HEK293 (cell line): ENCODE measurements around the gene ATP8A1.

Experiments used
- CTCF ChIA-PET: fragments of 350-600 bp; formaldehyde crosslinking; extraction: SDS; loops from one replicate; lab custom pipeline; 2021; ENCODE audit warnings: antibody characterized with exemption; lab: Yijun Ruan, JAX
- POLR2A ChIA-PET: fragments of 300-600 bp; formaldehyde crosslinking; extraction: SDS; loops from one replicate; lab custom pipeline; 2020; ENCODE audit warnings: antibody characterized with exemption, inconsistent platforms; lab: Yijun Ruan, JAX
- H3K27ac ChIP-seq: fragments of 200-500 bp; sonication (Bioruptor generic); 2 replicates; pipeline ENCODE4 v1.5.1; 2014; ENCODE audit warnings: low read depth, low read length, control low read depth, inconsistent platforms; ENCODE audit errors: extremely low read depth
- H3K36me3 ChIP-seq, 2 experiments: fragments of 200-500 bp in 1 of 2; sonication (Bioruptor generic) in 1 of 2; 1 replicate in 1 of 2; 2 replicates in 1 of 2; pipeline ENCODE4 v1.5.1; 2014 to 2017; ENCODE audit warnings: inconsistent platforms in 2 of 2, low read length in 2 of 2; ENCODE audit not compliant: control insufficient read depth in 2 of 2, insufficient read depth in 1 of 2
- H3K4me1 ChIP-seq: fragments of 200-500 bp; sonication (Bioruptor generic); 2 replicates; pipeline ENCODE4 v1.5.1; 2014; ENCODE audit warnings: mild to moderate bottlenecking, low read length, inconsistent platforms; ENCODE audit not compliant: control insufficient read depth, insufficient read depth
- H3K4me3 ChIP-seq: 2 replicates; pipeline ENCODE4 v1.5.1; 2011; ENCODE audit warnings: low read depth, mild to moderate bottlenecking, control low read depth, low read length, moderate library complexity
- H3K9me3 ChIP-seq: fragments of 200-500 bp; sonication (Bioruptor generic); 2 replicates; pipeline ENCODE4 v1.5.1; 2014; ENCODE audit warnings: low read depth, low read length, inconsistent platforms; ENCODE audit not compliant: control insufficient read depth, insufficient read depth
- EGR2 ChIP-seq: fragments of 450-650 bp; formaldehyde crosslinking; IDR thresholded peaks from 2 replicates; pipeline ENCODE4 v1.5.1; 2016; ENCODE audit warnings: low read depth, missing biosample characterization, missing genetic modification characterization
- REPIN1 ChIP-seq: fragments of 450-650 bp; formaldehyde crosslinking; IDR thresholded peaks from 2 replicates; pipeline ENCODE4 v1.5.1; 2017; ENCODE audit warnings: missing biosample characterization, missing genetic modification characterization, low read depth
- ZBTB48 ChIP-seq: fragments of 450-650 bp; formaldehyde crosslinking; IDR thresholded peaks from 2 replicates; pipeline ENCODE4 v1.5.1; 2016; ENCODE audit warnings: missing biosample characterization, missing genetic modification characterization
- ZFP3 ChIP-seq: fragments of 450-650 bp; formaldehyde crosslinking; IDR thresholded peaks from 2 replicates; pipeline ENCODE4 v1.5.1; 2016; ENCODE audit warnings: low read depth, missing biosample characterization, missing genetic modification characterization
- ZFP41 ChIP-seq: fragments of 450-650 bp; formaldehyde crosslinking; IDR thresholded peaks from 2 replicates; pipeline ENCODE4 v1.5.1; 2016; ENCODE audit warnings: missing biosample characterization, missing genetic modification characterization, borderline replicate concordance
- ZNF133 ChIP-seq: fragments of 450-650 bp; formaldehyde crosslinking; IDR thresholded peaks from 2 replicates; pipeline ENCODE4 v1.5.1; 2016; ENCODE audit warnings: missing biosample characterization, missing genetic modification characterization
- ZNF274 ChIP-seq, 2 experiments: fragments of 200-500 bp in 1 of 2; fragments of 450-650 bp in 1 of 2; sonication (Bioruptor generic) in 1 of 2; formaldehyde crosslinking in 1 of 2; IDR thresholded peaks; 2 replicates each; pipeline versions ENCODE4 v1.5.1 to v1.6.1; 2014 to 2016; ENCODE audit warnings: borderline replicate concordance in 1 of 2, inconsistent platforms in 1 of 2, low read length in 1 of 2, missing biosample characterization in 1 of 2, missing genetic modification characterization in 1 of 2
- ZNF324 ChIP-seq: fragments of 450-650 bp; formaldehyde crosslinking; IDR thresholded peaks from 2 replicates; pipeline ENCODE4 v1.5.1; 2016; ENCODE audit warnings: missing biosample characterization, missing genetic modification characterization
- ZNF335 ChIP-seq: fragments of 450-650 bp; formaldehyde crosslinking; conservative IDR thresholded peaks from 2 replicates; pipeline ENCODE4 v1.5.1; 2016; ENCODE audit warnings: missing biosample characterization, missing genetic modification characterization
- ZNF423 ChIP-seq: fragments of 450-650 bp; formaldehyde crosslinking; IDR thresholded peaks from 2 replicates; pipeline ENCODE4 v1.5.1; 2016; ENCODE audit warnings: missing biosample characterization, missing genetic modification characterization
- ZNF529 ChIP-seq: fragments of 450-650 bp; formaldehyde crosslinking; IDR thresholded peaks from 2 replicates; pipeline ENCODE4 v1.5.1; 2017; ENCODE audit warnings: missing genetic modification characterization, missing biosample characterization; ENCODE audit not compliant: insufficient replicate concordance
- ZNF580 ChIP-seq: fragments of 450-650 bp; formaldehyde crosslinking; IDR thresholded peaks from 2 replicates; pipeline ENCODE4 v1.5.1; 2016; ENCODE audit warnings: missing biosample characterization, missing genetic modification characterization
- ZNF596 ChIP-seq: fragments of 450-650 bp; IDR thresholded peaks from 2 replicates; pipeline ENCODE4 v1.5.0; 2018; ENCODE audit warnings: missing biosample characterization, mild to moderate bottlenecking, missing genetic modification characterization, moderate library complexity
- ZNF660 ChIP-seq: fragments of 450-650 bp; IDR thresholded peaks from 2 replicates; pipeline ENCODE4 v1.5.1; 2018; ENCODE audit warnings: missing biosample characterization, mild to moderate bottlenecking, missing genetic modification characterization
- ZNF747 ChIP-seq: fragments of 450-650 bp; formaldehyde crosslinking; IDR thresholded peaks from 2 replicates; pipeline ENCODE4 v1.5.1; 2016; ENCODE audit warnings: missing biosample characterization, missing genetic modification characterization
- ZSCAN18 ChIP-seq: fragments of 450-650 bp; formaldehyde crosslinking; IDR thresholded peaks from 2 replicates; pipeline ENCODE4 v1.5.1; 2016; ENCODE audit warnings: missing biosample characterization, missing genetic modification characterization
- TF ChIP-seq, protein P1 (sequence below): sonication (generic); formaldehyde crosslinking; IDR thresholded peaks from 2 replicates; pipeline ENCODE4 v1.8.1; 2022; ENCODE audit warnings: mild to moderate bottlenecking, moderate library complexity, missing genetic modification reagents
- TF ChIP-seq, protein P2 (sequence below): fragments of 450-650 bp; formaldehyde crosslinking; IDR thresholded peaks from 2 replicates; pipeline ENCODE4 v1.5.1; 2016; ENCODE audit warnings: missing biosample characterization, missing genetic modification characterization
- TF ChIP-seq, protein P3 (sequence below): fragments of 450-650 bp; formaldehyde crosslinking; IDR thresholded peaks from 2 replicates; pipeline ENCODE4 v1.5.1; 2017; ENCODE audit warnings: missing biosample characterization, missing genetic modification characterization
- TF ChIP-seq, protein P4 (sequence below): fragments of 450-650 bp; formaldehyde crosslinking; conservative IDR thresholded peaks from 2 replicates; pipeline ENCODE4 v1.5.1; 2016; ENCODE audit warnings: low read depth, missing biosample characterization, missing genetic modification characterization

Gene ATP8A1

GRCh38 chr4:42482516-42483327 lies 174.2 kb downstream of the ATP8A1 start:
- CTCF ChIA-PET = interaction anchor here (0.6 kb wide), 2 partner anchors 329 to 374 kb away, joined by 3 read pairs; no protein-coding TSS in a partner anchor

DNA sequence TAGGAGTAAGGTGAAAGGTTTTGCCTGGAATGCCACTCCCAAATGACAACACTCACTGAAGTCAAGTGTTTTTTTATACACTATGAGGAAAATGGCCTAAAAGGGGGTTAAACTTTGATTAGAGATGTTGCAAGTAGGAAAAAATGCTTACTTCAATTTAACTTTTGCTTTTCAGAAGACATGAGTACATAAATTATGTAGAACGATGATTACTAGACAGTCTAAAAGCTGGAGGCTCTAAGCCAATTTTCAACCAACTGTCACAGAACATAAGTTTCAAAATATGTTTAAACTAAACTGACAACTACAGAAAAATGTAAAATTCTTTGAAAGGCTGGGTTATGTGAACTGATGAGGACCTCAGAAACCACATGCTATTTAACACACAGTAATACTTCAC lies 176.2 kb downstream of the ATP8A1 start:
- no peaks in the 10 kb centered on the region for H3K4me1 ChIP-seq
- POLR2A ChIA-PET = no interaction called here
- no peak overlapping the region for H3K4me3 ChIP-seq
- H3K27ac ChIP-seq = no peak overlapping the region
- no peaks in the 10 kb centered on the region for H3K9me3 ChIP-seq
- no peaks in the 10 kb centered on the region for H3K36me3 ChIP-seq
- CTCF ChIA-PET = interaction anchor here (1.1 kb wide), 1 partner anchor 198 kb away, joined by 3 read pairs; no protein-coding TSS in a partner anchor
- TF ChIP-seq ZNF580 (tag by site-specific recombination) (no peak), ZNF133 (tag by site-specific recombination) (no peak), ZNF529 (tag by site-specific recombination) (no peak), EGR2 (tag by site-specific recombination) (no peak), ZNF324 (tag by site-specific recombination) (no peak), ZBTB48 (tag by site-specific recombination) (no peak), ZNF274 (IDR thresholded peaks at IDR 0.05; ENCODE audit: low read length) (no peak), ZNF274 (tag by site-specific recombination; IDR thresholded peaks at IDR 0.05; ENCODE audit: borderline replicate concordance) (no peak), ZFP41 (tag by site-specific recombination) (no peak), ZNF747 (tag by site-specific recombination) (no peak), ZFP3 (no peak)
- TF ChIP-seq, protein P1, sequence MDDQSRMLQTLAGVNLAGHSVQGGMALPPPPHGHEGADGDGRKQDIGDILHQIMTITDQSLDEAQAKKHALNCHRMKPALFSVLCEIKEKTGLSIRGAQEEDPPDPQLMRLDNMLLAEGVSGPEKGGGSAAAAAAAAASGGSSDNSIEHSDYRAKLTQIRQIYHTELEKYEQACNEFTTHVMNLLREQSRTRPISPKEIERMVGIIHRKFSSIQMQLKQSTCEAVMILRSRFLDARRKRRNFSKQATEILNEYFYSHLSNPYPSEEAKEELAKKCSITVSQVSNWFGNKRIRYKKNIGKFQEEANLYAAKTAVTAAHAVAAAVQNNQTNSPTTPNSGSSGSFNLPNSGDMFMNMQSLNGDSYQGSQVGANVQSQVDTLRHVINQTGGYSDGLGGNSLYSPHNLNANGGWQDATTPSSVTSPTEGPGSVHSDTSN (CRISPR knock-in tag) = no peak
- TF ChIP-seq, protein P2, sequence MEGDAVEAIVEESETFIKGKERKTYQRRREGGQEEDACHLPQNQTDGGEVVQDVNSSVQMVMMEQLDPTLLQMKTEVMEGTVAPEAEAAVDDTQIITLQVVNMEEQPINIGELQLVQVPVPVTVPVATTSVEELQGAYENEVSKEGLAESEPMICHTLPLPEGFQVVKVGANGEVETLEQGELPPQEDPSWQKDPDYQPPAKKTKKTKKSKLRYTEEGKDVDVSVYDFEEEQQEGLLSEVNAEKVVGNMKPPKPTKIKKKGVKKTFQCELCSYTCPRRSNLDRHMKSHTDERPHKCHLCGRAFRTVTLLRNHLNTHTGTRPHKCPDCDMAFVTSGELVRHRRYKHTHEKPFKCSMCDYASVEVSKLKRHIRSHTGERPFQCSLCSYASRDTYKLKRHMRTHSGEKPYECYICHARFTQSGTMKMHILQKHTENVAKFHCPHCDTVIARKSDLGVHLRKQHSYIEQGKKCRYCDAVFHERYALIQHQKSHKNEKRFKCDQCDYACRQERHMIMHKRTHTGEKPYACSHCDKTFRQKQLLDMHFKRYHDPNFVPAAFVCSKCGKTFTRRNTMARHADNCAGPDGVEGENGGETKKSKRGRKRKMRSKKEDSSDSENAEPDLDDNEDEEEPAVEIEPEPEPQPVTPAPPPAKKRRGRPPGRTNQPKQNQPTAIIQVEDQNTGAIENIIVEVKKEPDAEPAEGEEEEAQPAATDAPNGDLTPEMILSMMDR (tag by site-specific recombination) = no peak

More at GRCh38 chr4:42482516-42483327, 174.2 kb downstream of the ATP8A1 start:
- H3K4me3 ChIP-seq = no peak overlapping the region
- TF ChIP-seq REPIN1 (no peak), ZNF423 (tag by site-specific recombination) (no peak), ZNF660 (tag by site-specific recombination) (peak; percentile 19; the same call in 1 of the 2 replicates), ZNF596 (no peak), ZNF335 (tag by site-specific recombination) (0 out of 2 replicates have a peak, but pooled peaks have one; percentile 7), ZSCAN18 (no peak)
- TF ChIP-seq, protein P3, sequence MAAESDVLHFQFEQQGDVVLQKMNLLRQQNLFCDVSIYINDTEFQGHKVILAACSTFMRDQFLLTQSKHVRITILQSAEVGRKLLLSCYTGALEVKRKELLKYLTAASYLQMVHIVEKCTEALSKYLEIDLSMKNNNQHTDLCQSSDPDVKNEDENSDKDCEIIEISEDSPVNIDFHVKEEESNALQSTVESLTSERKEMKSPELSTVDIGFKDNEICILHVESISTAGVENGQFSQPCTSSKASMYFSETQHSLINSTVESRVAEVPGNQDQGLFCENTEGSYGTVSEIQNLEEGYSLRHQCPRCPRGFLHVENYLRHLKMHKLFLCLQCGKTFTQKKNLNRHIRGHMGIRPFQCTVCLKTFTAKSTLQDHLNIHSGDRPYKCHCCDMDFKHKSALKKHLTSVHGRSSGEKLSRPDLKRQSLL (tag by site-specific recombination) = peak; percentile 75; the same call in 1 of the 2 replicates
- TF ChIP-seq, protein P4, sequence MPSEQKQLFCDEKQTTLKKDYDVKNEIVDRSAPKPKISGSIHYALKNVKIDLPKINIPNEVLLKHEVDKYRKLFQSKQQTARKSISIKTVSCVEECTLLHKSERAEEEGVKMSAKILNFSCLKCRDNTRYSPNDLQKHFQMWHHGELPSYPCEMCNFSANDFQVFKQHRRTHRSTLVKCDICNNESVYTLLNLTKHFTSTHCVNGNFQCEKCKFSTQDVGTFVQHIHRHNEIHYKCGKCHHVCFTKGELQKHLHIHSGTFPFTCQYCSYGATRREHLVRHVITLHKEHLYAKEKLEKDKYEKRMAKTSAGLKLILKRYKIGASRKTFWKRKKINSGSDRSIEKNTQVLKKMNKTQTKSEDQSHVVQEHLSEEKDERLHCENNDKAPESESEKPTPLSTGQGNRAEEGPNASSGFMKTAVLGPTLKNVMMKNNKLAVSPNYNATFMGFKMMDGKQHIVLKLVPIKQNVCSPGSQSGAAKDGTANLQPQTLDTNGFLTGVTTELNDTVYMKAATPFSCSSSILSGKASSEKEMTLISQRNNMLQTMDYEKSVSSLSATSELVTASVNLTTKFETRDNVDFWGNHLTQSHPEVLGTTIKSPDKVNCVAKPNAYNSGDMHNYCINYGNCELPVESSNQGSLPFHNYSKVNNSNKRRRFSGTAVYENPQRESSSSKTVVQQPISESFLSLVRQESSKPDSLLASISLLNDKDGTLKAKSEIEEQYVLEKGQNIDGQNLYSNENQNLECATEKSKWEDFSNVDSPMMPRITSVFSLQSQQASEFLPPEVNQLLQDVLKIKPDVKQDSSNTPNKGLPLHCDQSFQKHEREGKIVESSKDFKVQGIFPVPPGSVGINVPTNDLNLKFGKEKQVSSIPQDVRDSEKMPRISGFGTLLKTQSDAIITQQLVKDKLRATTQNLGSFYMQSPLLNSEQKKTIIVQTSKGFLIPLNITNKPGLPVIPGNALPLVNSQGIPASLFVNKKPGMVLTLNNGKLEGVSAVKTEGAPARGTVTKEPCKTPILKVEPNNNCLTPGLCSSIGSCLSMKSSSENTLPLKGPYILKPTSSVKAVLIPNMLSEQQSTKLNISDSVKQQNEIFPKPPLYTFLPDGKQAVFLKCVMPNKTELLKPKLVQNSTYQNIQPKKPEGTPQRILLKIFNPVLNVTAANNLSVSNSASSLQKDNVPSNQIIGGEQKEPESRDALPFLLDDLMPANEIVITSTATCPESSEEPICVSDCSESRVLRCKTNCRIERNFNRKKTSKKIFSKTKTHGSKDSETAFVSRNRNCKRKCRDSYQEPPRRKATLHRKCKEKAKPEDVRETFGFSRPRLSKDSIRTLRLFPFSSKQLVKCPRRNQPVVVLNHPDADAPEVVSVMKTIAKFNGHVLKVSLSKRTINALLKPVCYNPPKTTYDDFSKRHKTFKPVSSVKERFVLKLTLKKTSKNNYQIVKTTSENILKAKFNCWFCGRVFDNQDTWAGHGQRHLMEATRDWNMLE (tag by site-specific recombination) = peak; percentile 47
- H3K36me3 ChIP-seq = no peaks in the 10 kb centered on the region
- POLR2A ChIA-PET = interaction anchor here (0.7 kb wide), 1 partner anchor 541 kb away, joined by 4 read pairs; no protein-coding TSS in a partner anchor
- no peaks in the 10 kb centered on the region for H3K4me1 ChIP-seq
- H3K27ac ChIP-seq = no peak overlapping the region
- H3K9me3 ChIP-seq = no peaks in the 10 kb centered on the region
